Measurements from ENCODE around the gene CEACAM18.
"Not testable (repeated sequence)": the region's sequence is repeated elsewhere in the genome, so short reads cannot be mapped to it uniquely, and the experiment has no call there.

CEACAM18 gene

DNA sequence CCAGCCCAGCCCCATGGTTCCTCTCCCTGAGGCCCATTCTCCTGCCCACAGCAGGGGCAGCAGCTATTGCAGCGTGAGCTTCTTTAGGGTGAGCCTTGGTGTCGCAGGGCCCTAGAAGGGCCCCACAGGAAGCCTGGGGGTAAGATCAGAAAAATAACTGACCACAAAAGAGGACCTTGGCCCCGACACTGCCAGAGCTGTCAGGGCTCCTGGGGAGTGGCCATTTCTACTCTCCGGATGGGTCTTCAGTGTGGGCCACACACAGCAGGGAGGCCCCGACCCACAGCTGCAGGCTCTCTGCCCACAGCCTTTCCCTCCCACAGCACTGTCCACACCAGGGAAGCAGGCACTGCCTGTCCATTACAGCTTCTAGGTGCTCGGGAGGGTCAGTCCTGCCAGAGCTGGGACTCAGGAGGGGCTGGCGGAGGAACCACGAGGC is 16.6 kb upstream of the CEACAM18 start:
- Histone ChIP-seq H3K9me3 (ENCODE audit: severe bottlenecking) (no peaks in the 10 kb centered on the region), H3K27ac (ENCODE audit: poor library complexity, severe bottlenecking) (no peak overlapping the region), H3K4me1 (ENCODE audit: insufficient read depth, poor library complexity, severe bottlenecking) (no peaks in the 10 kb centered on the region), H3K27me3 (ENCODE audit: insufficient read depth, poor library complexity, severe bottlenecking) (peaks cover 18% of the 10 kb centered on the region), H3K36me3 (ENCODE audit: low read depth) (no peaks in the 10 kb centered on the region), H3K4me3 (ENCODE audit: severe bottlenecking) (no peak overlapping the region)
- no peak for ATAC-seq (ENCODE audit: low read depth)
- TF ChIP-seq, protein P1, sequence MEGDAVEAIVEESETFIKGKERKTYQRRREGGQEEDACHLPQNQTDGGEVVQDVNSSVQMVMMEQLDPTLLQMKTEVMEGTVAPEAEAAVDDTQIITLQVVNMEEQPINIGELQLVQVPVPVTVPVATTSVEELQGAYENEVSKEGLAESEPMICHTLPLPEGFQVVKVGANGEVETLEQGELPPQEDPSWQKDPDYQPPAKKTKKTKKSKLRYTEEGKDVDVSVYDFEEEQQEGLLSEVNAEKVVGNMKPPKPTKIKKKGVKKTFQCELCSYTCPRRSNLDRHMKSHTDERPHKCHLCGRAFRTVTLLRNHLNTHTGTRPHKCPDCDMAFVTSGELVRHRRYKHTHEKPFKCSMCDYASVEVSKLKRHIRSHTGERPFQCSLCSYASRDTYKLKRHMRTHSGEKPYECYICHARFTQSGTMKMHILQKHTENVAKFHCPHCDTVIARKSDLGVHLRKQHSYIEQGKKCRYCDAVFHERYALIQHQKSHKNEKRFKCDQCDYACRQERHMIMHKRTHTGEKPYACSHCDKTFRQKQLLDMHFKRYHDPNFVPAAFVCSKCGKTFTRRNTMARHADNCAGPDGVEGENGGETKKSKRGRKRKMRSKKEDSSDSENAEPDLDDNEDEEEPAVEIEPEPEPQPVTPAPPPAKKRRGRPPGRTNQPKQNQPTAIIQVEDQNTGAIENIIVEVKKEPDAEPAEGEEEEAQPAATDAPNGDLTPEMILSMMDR (IDR thresholded peaks at IDR 0.05; ENCODE audit: poor library complexity, severe bottlenecking) = no peak
- no peak for DNase-seq (ENCODE audit: low spot score)

DNA sequence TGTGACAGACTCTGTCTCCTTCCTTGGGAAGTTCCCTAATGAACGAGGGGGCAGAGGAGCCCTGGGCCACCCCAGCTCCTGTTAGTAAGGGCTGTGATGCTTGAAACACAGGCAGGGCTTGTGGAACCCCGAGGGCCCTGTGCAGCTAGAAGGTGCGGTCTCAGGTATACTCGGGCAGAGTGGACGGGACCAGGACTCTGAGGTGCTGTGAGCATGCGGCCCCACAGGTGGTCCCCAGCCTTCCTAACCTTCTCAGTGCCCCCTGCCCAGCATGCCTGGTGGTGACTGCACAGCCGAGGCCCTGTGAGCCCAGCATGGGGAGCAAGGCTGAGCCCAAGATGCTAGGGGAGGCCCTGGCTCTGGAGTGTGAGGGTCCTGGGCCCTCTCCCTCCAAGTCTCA is 16.1 kb upstream of the CEACAM18 start:
- no peak for ATAC-seq (ENCODE audit: low read depth)
- no peaks in the 10 kb centered on the region for H3K36me3 ChIP-seq (ENCODE audit: low read depth)
- no peak for DNase-seq (ENCODE audit: low spot score)
- no peak overlapping the region for H3K4me3 ChIP-seq (ENCODE audit: severe bottlenecking)
- no peaks in the 10 kb centered on the region for H3K4me1 ChIP-seq (ENCODE audit: insufficient read depth, poor library complexity, severe bottlenecking)
- TF ChIP-seq, protein P1 (IDR thresholded peaks at IDR 0.05; ENCODE audit: poor library complexity, severe bottlenecking) = no peak
- no peak overlapping the region for H3K27ac ChIP-seq (ENCODE audit: poor library complexity, severe bottlenecking)
- peaks cover 20% of the 10 kb centered on the region for H3K27me3 ChIP-seq (ENCODE audit: insufficient read depth, poor library complexity, severe bottlenecking)
- no peaks in the 10 kb centered on the region for H3K9me3 ChIP-seq (ENCODE audit: severe bottlenecking)

DNA sequence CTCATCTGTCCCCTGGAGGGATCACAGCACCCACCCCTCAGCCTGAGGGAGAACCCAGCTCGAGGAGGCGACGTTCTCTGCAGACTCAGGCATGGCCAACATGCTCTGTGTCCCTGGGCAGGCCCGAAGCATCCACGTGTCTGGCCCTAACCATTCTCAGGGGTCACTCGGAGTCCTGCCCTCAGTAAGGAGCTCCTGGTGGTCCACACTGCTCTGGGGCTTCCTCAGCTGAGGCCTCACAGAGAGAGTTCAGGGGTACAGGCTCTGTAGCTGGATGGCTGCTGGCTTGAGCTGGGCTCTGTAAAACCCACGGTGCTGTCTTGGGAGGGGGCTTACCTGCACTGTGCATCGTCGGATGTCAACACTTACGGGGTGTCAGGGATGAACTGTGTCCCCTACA is 15.7 kb upstream of the CEACAM18 start:
- H3K36me3 ChIP-seq (ENCODE audit: low read depth) = no peaks in the 10 kb centered on the region
- H3K27me3 ChIP-seq (ENCODE audit: insufficient read depth, poor library complexity, severe bottlenecking) = peaks cover 22% of the 10 kb centered on the region
- no peaks in the 10 kb centered on the region for H3K9me3 ChIP-seq (ENCODE audit: severe bottlenecking)
- ATAC-seq (ENCODE audit: low read depth) (no peak), DNase-seq (ENCODE audit: low spot score) (no peak)
- H3K4me1 ChIP-seq (ENCODE audit: insufficient read depth, poor library complexity, severe bottlenecking) = no peaks in the 10 kb centered on the region
- TF ChIP-seq, protein P1 (IDR thresholded peaks at IDR 0.05; ENCODE audit: poor library complexity, severe bottlenecking) = no peak
- no peak overlapping the region for H3K4me3 ChIP-seq (ENCODE audit: severe bottlenecking)
- H3K27ac ChIP-seq (ENCODE audit: poor library complexity, severe bottlenecking) = no peak overlapping the region

DNA sequence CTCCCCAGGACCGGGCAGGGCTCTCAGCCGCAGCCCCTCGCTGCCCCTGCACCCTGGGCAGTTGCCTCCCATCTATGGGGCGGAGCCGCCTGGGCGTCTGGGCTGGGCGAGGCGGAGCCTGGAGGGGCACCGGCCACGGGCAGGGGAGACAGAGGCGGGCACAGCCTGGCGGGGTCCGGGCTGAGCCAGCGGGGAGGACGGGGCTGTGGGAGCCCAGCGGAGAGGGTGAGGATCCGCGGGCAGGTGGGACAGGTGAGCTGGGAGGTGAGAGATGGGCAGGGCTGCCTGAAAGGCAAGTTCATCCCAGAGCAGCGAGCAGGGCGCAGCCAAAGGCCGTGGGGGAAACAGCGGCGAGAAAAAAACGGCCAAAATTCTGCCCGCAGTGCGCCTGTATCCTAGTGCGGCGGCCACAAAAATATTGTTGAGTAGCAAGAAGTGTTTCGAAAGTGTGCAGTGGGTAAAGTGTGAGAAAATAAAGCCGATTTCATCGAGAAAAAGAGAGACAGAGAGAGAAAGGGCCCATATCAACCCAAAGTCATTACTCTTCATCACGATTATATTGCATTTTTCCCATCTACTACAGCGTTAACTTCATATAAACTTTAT is 14.3 kb upstream of the CEACAM18 start:
- H3K27ac ChIP-seq (ENCODE audit: poor library complexity, severe bottlenecking); DNase-seq (ENCODE audit: low spot score); H3K4me1 ChIP-seq (ENCODE audit: insufficient read depth, poor library complexity, severe bottlenecking); ATAC-seq (ENCODE audit: low read depth); H3K36me3 ChIP-seq (ENCODE audit: low read depth); H3K4me3 ChIP-seq (ENCODE audit: severe bottlenecking); H3K9me3 ChIP-seq (ENCODE audit: severe bottlenecking): not testable (repeated sequence)
- peaks cover 23% of the 10 kb centered on the region for H3K27me3 ChIP-seq (ENCODE audit: insufficient read depth, poor library complexity, severe bottlenecking)

DNA sequence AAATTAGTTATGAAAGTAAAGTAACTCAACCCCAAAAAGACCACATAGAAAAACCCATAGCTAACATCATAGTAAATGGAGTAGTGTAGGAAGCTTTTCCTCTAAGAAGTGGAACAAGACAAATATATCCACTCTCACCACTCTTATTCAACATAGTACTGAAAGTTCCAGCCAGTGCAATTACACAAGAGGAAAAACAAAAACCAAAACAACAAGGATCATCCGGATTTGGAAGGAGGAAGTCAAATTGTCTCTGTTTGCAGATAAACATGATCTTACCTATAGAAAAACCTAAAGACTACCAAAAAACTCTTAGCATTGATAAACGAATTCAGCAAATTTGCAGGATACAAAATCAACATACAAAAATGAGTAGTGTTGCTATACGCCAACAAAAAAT is 11.6 kb upstream of the CEACAM18 start:
- Histone ChIP-seq H3K27ac (ENCODE audit: poor library complexity, severe bottlenecking) (no peak overlapping the region), H3K4me1 (ENCODE audit: insufficient read depth, poor library complexity, severe bottlenecking) (no peaks in the 10 kb centered on the region), H3K36me3 (ENCODE audit: low read depth) (no peaks in the 10 kb centered on the region), H3K27me3 (ENCODE audit: insufficient read depth, poor library complexity, severe bottlenecking) (peaks cover 23% of the 10 kb centered on the region), H3K9me3 (ENCODE audit: severe bottlenecking) (no peaks in the 10 kb centered on the region), H3K4me3 (ENCODE audit: severe bottlenecking) (no peak overlapping the region)
- no peak for DNase-seq (ENCODE audit: low spot score)
- no peak for ATAC-seq (ENCODE audit: low read depth)
- TF ChIP-seq, protein P1 (IDR thresholded peaks at IDR 0.05; ENCODE audit: poor library complexity, severe bottlenecking) = no peak

Measured in RWPE2 (cell line).